Activated CD4-positive, alpha-beta T cell treated with anti-CD3 and anti-CD28 coated beads for 48 hours (primary cell): ENCODE measurements around the gene SNRPA.
A peak's percentile ranks its signal among the peaks of the same experiment; 100 is the strongest.
"Not testable (repeated sequence)": the region's sequence is repeated elsewhere in the genome, so short reads cannot be mapped to it uniquely, and the experiment has no call there.

Source experiments
- DNase-seq: peaks from one replicate; pipeline ENCODE4 v3.0.0-alpha.2; 2020

SNRPA gene

GRCh38 chr19:40802300-40803169 lies 51.5 kb downstream of the SNRPA start:
- no peak for DNase-seq

GRCh38 chr19:40803170-40803856 lies 52.3 kb downstream of the SNRPA start:
- DNase-seq = no peak

GRCh38 chr19:40803857-40804782 lies 53.1 kb downstream of the SNRPA start:
- peak; percentile 64 for DNase-seq

- no peak for DNase-seq
Measured at GRCh38 chr19:40804783-40805242, 53.8 kb downstream of the SNRPA start.

- DNase-seq = peak; percentile 42
Measured at GRCh38 chr19:40805258-40805868, 54.4 kb downstream of the SNRPA start.

- peak; percentile 88 for DNase-seq
Measured at GRCh38 chr19:40806423-40807146, 55.6 kb downstream of the SNRPA start.

GRCh38 chr19:40807147-40808020 lies 56.4 kb downstream of the SNRPA start:
- peak; percentile 46 for DNase-seq

GRCh38 chr19:40808021-40808325 lies 57.0 kb downstream of the SNRPA start:
- DNase-seq = no peak

- DNase-seq = no peak
Measured at GRCh38 chr19:40808497-40808896, 57.5 kb downstream of the SNRPA start.

- DNase-seq = no peak
Measured at GRCh38 chr19:40809358-40810086, 58.5 kb downstream of the SNRPA start.

GRCh38 chr19:40810160-40810559 lies 59.2 kb downstream of the SNRPA start:
- no peak for DNase-seq

GRCh38 chr19:40810649-40811408 lies 59.8 kb downstream of the SNRPA start:
- DNase-seq = peak; percentile 39

GRCh38 chr19:40811478-40812341 lies 60.7 kb downstream of the SNRPA start:
- DNase-seq = no peak

- not testable (repeated sequence) for DNase-seq
Measured at GRCh38 chr19:40812571-40812970, 61.6 kb downstream of the SNRPA start.

- DNase-seq = no peak
Measured at GRCh38 chr19:40813182-40813581, 62.2 kb downstream of the SNRPA start.
